T-helper 1 cell (primary cell): ENCODE measurements around the gene IMPA2.

Experiments used
- DNase-seq, 5 donors: peaks; one replicate each; pipeline ENCODE4 v3.0.0-alpha.2; 2012 to 2020

IMPA2 gene

DNA sequence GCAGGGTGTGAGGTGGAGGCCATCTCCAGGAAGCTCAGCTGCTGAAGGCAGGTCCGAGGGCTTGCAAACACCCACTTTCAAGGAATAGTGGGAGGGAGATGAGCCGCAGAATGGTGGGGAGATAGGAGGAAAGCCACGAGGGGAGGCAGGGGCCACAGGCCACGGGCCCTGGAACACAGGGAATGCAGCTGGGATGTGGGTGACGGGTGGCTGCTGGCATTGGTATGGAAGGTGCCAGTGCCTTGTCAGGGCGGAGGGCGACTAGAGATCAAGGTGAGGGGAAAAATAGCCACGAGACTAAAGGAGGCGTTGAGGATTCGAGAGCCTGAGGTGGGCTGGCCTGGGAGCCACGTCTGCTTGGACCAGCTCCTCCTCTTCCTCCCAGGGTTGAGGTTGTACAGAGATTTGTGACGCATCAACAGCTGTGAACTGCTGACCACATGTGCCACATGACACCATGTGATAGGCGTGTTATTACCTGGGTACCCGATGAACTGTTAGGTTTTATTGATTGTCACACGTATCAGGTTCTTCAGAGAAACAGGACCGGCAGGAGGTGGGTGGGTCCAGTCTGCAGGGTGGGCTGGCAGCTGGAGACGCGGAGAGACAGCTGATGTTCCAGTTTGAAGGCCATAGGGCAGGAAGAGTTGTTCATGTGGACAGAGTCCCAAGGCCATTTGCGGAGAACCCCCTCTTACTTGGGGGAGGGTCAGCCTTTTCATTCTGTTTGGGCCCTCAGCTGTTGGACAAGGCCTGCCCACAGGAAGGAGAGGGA lies 9.9 kb downstream of the IMPA2 start:
- DNase-seq = no peak

DNA sequence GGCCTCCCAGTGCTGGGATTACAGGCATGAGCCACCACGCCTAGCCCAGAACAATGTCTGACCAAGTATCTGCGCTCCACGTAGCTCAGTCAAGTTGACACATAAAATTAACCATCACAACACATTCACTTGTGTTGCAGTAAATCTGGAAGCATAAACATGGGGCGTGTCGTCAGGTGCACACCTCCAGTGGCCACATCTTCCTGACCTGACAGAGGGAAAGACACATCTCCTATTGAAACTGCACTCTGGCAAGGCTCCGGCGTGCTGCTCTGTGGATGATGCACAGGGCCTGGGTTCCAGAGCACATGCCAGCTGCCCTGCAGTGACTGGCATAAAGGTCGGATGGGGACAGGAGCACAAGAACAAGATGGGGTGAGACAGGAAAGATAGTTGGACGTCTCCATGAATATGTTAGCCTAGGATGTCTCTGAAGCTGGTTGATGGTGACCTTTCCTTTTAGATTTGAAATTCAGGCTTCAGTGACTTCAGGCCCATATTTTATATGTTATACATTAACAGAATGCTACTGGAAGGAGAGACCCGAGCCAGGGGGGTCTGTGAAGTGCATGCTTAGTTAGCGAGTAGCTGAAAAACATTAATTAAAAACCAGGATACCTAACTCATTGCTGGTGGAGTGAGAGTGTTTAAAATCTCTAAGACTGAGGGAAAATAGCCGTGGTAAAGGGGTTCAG lies 10.9 kb downstream of the IMPA2 start:
- DNase-seq = no peak

DNA sequence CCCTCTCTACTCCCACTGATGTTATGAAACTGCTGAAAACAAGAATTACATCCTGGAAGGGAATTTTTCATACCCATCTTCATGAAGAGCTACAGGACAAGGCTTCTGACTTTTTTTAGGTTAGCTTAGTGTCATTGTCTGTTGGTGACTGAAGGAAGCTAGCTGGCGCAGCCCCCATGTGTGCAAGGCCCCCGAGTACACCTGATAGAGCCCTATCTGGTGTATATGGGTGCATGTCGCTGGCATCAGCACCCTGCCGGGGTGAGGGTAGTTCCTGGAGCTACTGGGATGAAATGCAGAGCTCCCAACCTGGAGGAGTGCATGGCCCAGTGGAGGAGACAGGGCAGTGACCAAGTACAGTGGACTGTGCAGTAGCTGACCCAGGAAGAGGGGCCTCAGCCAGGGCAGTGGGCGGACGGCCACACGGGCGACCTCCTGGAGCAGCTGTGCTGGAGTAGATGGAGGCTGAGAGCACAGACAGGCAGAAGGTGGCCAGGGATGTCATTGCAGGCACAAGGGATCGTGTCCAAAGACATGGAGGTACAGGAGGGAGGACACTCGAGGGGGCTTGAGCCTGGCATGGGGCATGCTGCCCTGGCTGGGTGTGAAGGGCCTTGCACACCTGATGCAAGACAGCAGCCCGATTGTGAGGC lies 12.1 kb downstream of the IMPA2 start:
- no peak for DNase-seq

DNA sequence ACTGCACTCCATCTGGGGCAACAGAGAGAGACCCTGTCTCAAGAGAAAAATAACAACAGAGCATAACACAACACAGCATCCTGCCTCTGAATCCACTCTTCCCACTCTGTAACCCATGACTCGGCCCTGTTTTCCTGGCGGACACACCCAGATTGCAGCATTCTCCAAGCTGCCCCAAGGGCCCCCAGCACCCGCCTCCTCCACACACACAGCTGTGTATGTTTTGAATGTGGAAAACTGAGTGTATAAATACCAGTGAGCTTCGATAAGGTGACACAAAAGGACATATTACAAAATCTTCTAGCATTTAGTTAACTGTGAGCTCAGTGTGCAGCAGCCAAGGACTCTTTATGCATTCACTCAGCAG lies 13.0 kb downstream of the IMPA2 start:
- no peak for DNase-seq

DNA sequence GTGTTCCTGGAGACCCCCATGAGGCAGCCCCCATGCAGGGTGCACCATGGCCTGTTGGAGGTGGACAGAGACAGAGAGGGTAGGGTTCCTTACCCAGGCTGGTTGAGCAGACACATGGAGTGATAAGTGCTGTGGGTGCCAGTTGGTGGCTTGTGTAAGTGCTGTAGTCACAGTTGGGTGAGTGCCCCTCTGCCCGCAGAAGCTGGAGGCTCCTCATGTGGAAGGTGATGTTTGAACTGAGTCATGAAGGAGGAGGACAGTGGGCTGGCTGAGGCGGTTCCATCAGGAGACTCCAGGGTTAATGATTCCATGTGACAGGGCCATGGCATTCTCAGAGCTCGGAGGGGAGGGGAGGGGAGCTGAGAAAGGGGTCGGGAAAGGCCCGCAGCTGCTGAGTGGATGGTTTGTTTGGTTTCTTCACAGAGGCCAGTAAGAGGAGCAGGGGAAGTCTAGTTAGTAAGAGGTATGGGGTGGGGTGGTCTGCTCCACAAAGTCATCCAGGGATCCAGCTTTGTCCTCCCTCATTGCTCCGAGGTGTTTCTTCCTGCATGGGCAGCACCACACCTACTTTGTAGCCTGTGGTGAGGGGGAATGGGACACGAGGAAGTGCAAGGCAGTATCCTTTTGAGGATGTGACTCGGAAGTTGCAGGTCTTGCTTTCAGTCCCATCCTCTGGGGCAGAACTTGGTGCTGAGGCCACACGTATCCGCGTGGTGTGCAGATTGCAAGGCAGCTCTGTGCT lies 13.6 kb downstream of the IMPA2 start:
- no peak for DNase-seq

DNA sequence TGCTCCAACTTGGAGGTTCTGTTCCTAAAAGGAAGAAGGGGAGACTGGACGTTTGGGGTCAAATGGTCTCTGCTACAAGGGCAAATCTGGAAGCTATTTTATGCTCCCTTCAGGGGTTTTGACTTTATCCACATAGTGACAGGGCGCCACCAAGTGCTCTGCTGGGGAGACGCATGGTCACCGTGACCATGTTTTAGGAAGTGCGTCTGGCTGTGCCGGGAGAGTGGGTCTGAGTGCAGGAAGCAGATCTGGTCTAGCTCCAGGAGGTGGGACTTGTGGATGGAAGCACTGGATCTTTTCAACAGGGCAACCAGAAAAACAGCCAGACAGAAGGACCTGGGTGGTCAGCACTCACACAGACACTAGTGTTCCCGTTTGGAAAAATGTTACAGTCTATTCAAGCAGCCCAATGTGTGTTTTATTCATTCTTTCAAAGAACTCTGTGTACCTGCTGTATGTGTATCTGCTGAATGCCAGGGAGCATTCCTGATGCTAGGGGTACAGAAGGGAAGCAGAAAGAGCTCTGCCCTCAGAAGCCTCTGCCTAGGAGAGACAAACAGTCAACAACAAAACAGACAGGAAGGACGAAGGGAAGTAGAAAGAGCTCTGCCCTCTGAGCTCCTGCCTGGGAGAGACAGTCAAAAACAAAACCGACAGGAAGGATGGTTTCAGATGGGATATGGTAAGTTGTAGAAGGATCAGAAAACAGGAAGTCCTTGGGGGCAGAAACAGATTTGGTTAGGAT lies 14.3 kb downstream of the IMPA2 start:
- peak in 4 of 5 donors; percentile 29 to 57 (median 46) for DNase-seq

DNA sequence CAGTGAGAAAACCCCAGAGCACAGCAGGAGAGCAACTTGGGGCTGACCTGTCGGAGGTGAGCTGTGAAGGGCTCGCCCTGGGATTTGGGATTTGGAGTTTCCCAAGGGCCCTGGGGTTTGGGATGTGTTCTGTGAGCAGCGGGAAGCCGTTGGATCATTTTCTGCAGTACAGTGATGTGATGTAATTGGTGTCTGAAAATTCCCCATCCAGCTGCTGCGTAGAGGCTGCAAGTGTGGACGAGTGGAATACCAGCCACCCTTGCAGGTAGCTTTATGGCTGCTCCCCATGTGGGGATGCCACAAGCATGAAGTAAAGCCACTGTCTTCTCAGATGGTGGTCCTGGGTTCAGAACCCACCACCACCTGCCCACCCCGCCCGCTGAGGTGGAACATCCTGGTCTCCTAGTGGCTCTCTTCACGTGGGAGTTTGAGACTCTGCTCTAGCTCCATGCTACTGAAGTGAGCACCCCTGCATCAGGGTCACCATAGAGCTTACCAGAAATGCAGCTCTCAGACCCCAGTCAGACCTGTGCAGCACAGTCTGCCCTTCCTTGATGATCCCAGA lies 15.0 kb downstream of the IMPA2 start:
- no peak for DNase-seq

DNA sequence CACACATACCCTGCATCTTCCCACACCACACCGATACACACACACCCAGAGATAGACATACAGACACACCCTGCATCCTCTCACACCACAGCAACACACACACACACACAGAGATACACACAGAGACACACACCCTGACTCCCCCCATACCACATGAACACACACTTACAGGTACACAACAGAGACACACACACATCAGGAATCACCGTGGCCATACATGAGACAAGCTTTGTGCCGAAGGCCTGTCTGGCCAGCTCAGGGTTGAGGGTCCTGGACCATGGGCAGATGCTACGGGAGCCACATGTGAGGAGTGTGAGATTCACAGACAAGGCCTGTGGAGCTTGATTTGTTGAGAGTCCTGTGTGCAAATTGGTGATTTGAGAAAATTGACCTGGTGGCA lies 15.6 kb downstream of the IMPA2 start:
- no peak for DNase-seq

DNA sequence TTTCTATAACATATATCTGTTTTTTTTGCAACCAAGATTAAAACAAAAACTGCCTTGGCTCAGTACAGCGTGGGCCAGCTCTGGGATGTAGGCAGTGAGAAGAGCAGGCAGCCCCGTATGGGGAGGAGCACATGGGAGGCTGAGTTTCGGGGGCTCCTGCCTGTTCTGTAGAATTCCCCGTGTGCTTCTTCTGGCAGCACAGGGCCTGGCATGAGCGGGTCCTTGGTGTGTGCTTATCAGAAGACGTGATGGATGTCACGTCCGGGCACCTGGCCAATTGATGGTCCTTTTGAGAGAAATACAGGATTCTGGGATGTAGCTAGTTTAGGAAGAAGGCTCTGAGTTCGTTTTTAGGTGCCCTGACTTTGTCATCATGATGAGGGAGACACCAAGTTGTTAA lies 16.2 kb downstream of the IMPA2 start:
- DNase-seq = no peak

DNA sequence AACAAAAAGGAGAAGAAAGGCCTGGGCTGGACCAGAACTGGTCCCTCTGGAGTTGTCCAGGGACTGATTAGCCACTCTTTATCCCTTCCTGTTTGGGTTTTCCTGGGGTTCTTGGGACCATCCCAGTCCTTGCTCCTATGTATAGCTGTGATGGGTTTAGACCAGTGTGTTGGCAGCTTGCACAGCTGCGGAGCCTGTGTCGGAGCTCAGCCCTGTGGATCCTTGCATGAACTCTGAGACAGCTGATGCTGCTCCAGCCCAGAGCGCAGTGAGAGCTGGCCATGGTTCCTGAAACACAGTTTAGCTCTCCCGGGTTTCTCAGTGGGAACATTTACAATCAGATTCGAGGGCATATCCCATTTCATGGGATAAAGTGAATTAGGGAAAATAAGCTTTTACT lies 16.9 kb downstream of the IMPA2 start:
- no peak for DNase-seq

DNA sequence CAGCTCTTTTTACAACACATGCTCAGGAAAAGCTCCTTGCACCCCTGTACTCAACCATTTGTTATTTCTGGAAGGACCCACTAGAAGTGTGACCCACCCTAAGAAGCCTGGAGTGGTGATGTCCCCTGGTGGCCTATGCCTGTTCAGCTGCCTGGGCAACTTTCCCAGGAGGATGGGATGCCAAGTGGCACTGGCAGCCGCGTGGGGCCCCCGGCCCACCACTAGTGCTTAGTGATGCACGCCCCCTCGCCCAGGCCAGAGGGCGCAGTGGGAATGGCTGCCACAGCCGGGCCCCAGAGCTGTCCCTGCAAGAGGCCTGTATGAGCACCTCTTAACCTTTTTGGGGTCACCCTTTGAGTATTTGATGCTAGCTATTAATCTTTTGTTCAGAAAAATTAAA lies 18.1 kb downstream of the IMPA2 start:
- DNase-seq = no peak

DNA sequence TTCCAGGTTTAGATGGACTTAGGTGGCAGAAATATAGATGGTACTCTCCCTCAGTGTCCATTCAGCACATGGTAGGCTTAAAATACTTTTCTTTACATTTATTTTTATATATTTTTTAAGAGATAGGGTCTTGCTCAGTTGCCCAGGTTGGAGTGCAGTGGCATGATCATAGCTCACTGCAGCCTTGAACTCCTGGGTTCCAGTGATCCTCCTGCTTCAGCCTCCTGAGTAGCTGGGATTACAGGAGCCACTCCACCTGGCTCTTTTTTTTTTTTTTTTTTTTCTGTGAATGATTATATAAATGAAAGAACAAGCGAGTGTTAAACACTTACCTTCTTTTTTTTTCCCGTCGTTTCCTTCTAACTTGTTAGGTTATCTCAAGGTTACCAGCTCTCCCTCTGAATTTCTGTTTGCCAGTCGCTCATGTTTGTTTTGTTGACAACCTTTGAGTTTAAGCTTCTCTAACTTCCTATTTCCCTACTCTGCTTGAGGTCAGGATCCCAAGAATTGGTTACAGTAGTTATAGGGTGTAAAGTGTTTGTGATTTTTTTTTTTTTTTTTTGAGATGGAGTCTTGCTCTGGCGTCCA lies 18.9 kb downstream of the IMPA2 start:
- DNase-seq = no peak

DNA sequence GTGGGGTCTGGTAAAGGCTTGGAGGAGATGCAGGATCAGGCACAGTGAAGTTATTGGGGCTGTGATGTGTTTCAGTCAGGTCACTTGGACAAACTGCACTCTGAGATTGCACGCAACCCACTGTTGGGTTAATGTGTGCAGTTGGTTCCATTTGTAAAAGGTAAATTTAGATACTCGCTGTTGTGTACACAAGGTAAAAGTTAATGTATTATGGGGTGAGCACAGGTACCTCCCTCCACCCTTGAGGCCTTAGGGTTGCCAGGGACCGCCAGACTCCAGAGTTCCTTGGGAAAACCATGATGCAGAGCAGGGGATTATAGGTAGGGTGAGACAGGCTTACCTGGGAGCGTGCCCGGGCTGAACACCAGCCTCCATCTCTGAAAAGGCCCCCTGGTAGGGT lies 20.1 kb downstream of the IMPA2 start:
- no peak for DNase-seq

DNA sequence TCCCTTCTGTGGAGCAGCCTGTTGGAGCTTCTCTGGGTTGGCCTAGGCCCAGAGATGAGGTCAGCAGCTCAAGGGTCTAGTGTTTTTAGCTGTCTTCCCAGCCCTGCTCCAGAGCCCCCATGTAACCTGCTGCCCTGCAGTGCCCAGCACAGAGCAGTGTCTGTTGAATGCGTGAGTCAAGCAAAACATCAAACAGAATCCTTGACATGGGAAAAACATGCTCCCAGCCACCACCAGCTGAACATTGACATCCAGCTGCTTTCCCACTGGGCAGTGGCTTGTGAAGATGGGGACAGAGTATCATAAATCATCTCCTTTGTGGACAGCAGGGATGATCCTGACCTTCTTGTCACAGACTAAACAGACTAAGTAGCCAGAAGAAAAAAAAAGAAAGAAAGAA lies 22.6 kb downstream of the IMPA2 start:
- DNase-seq = no peak

DNA sequence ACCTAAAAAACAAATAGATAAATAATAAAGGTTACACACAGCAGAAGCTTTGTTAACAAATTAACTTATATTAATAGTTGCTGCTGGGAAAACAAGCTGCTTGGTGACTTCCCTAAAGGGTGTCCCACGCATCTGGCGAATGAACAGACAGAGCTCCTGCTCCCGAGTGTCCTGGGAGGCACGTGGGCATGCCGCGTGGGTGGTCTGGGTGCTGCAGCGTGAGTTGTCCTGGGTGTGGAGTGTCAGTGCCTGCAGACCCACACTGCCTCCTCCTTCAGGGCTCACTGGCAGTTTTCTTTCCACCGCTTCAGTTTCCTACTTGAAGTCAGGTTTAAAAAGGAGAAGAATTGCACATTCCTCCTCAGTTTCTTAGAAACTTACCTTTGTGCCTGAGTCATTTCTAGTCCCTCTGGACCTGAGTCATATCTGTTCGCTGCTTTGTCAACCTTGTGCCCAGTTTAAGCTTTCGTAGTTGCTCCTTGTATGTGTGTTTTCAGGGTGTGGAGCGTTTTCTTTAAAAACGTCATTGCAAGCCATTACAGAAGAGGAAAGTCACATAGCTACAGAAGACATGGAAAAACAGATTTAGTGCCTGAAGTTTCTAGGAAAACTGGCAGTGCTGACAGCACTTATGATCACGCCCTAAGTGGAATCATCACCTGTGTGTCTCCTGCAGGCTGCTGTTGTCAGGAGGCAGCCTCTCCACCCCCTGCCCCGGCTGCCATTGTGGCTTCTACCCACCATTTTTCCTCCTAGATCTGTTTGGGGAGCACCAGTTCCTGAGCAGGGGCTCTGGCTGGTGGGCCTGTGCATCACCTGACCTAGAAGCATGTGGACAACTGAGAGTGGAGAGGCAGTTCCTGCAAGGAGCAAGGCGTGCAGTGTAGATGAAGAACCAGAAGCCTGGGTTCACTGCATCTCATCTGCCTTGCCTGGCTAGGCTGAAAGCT lies 24.5 kb downstream of the IMPA2 start:
- DNase-seq = no peak

DNA sequence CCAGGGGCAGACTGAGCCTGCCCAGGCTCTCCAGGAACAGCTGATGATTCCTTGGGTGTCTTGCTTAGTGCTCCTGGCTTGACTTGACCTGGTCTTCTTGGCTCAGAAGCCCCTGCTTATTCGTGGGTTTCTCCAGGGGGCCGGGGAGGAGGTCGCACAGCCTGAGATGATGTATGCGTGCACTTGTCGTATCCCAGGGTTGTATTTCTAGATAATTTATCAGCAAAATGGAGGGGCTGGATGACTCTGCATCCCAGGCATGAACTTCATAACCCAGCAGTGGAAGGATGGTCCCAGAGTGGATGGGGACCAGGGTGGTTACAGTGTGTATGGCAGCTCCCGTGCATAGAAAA lies 25.2 kb downstream of the IMPA2 start:
- DNase-seq = no peak

DNA sequence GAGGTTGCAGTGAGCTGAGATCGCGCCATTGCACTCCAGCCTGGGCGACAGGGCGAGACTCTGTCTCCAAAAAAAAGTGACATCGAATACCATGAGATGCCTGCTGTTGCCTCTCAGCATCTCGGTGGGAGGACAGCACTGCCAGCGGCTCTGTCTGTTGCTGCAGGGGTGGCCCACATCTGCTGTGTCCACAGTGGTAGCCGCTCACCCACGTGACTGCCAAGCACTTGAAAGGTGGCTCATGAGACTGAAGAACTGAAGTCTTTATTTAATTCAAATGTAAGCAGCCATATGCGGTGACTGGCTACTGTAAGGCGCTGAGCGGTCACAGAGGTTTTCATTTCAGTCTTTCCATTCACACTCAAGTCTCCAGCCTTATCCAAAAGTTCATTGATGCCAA lies 25.8 kb downstream of the IMPA2 start:
- no peak for DNase-seq

DNA sequence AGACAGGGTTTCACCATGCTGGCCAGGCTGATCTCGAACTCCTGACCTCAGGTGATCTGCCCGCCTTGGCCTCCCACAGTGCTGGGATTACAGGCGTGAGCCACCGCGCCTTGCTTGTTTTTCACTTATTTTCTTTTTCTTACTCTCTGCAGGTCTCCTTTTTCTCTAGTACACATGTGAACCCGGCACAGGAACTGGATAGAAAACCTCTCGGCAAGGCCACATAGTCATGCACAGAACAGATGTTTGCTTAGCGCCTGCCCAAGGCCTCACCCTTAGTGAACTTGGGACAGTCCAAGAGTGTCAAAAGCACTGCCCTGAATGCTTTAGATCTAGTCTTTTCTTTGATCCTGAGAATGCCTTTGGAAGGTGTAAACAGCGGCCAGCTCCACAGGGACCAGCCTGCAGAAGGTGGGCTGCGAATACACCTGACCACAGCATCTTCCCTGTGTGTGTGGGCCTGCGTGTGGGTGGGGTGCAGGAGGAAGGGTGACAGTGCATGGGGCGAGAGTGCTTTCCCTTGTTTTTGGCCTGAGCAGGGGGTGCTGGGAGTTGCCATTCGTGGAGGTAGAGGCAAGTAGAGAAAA lies 27.0 kb downstream of the IMPA2 start:
- no peak for DNase-seq

DNA sequence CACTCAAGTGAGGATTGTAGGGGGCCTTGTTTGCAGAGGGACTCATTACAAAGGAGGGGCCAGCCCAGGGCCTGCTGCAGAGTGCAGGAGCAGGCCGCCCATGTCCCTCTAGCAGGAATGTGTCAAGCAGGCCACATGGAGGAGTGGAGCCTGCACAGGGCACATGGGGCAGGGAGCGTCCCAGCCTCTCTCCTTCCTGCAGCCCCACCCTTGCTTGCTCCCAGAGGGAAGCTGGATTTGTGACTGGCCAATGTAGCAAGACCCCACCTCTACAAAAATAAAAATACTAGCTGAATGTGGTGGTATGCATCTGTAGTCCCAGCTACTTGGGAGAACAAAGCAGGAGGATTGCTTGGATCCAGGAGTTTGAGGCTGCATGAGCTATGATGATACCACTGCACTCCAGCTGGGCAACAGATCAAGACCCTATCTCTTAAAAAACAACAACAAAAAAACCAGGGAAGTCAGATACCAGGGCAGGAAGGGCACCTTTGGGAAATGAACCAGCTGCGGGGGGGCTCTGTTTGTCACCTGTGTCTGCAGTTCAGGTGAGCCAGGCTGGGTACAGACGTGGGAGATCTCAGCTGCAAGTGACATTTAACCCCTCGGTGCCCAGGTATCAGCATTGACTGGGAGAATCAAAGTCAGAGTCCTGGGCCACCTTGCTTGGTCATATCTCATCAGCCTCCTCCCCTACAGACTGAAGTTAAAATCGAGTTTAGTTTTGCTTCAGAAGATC lies 27.7 kb downstream of the IMPA2 start:
- DNase-seq = no peak
